NOMO-1 treated with DMSO at 0.1 percent for 48 hours (cell line): ENCODE results near the gene GET4.

ENCODE experiments used
- DNase-seq: peaks from one replicate; lab custom pipeline; 2025; ENCODE audit not compliant: unreplicated experiment; lab: John Stamatoyannopoulos, UW

The GET4 gene

DNA sequence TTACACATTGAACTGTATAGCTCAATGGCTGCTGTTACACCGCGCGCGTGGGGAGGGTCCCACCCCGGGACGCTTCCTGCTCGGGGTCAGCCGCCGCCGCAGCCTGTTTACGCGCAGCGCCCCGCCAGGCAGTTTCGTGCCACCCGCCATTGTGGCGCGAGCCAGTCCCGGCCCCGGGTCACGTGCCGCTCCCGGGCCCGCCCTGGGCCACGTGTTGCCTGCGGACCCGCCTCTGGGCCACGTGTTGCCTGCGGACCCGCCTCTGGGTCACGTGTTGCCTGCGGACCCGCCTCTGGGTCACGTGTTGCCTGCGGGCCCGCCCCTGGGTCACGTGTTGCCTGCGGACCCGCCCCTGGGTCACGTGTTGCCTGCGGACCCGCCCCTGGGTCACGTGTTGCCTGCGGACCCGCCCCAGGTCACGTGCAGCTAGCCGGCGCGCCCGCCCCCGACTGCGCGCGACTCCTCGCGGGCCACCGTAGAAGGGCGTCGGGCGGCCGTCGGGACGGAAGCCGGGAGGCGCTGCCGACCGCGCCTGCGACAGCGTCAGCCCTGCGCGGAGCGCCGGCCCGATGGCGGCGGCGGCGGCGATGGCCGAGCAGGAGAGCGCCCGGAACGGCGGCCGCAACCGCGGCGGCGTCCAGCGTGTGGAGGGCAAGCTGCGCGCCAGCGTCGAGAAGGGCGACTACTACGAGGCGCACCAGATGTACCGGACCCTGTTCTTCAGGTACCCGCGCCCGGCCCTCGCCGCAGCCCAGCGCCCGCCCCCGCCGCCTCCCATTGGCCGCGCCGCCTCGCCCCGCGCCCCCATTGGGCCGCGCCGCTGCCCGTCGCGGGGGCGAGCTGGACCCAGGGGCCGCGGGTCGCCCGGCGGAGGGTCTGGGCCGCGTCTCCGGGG is at the start of gene GET4:
TSS of gene GET4 (plus strand) at position 478 of the 895 bp plus-strand sequence. CDS start at position 570, 92 bp downstream.
- DNase-seq, result peak; percentile 91

GRCh38 chr7:828793-829561 is 47.4 kb upstream of the GET4 start:
- DNase-seq, result no peak

GRCh38 chr7:830069-830468 is 46.3 kb upstream of the GET4 start:
- DNase-seq, result no peak

- DNase-seq, result peak; percentile 75
These were observed 44.7 kb upstream of the GET4 start for GRCh38 chr7:831596-832166.

GRCh38 chr7:832167-832967 is 44.0 kb upstream of the GET4 start, which contains the start of gene SUN1:
TSS of gene SUN1 (plus strand) at chr7:832476. CDS start at chr7:832525, 49 bp downstream.
- DNase-seq, result no peak

DNA sequence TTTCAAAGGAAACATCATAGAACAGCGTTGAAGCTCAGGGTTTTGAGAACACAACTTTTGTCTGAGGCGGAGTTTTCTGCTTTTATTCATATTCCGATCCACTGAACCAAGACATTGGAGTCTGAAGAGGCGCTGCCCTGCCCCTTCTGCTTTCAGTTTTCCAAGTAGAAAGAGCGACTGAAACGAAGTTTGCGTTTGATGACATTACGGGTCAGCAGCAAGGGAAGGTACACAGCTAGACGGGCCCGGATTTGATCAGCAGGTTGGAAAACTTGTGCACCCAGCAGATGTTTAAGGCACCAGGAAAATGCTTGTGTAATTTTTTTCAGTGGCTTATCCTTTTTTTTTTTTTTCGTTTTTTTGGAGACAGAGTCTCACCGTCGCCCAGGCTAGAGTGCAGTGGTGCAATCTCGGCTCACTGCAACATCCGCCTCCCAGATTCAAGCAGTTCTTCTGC is 43.4 kb upstream of the GET4 start:
- DNase-seq, result no peak

- DNase-seq, result no peak
These were observed 42.6 kb upstream of the GET4 start for GRCh38 chr7:833601-834258.

DNA sequence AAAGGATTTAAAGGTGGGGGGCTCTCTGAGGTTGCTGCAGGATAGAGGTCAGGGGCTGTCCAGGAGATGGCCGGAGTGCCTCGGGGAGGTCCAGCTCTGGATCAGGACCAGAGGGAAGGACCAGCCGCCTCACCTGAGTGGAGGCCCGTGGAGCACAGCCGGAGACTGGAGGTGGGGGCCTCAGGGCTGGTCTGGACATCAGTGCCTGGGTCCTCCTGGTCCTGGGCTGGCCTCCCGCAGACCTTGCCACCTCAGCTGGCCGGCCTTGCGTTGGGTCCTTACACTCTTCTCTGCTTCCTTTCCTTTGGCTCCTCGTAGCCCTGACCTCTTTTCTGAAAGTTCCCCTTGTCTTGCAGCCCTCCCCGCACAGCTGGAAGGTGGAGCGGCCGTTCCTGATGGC is 42.1 kb upstream of the GET4 start:
- DNase-seq, result no peak

DNA sequence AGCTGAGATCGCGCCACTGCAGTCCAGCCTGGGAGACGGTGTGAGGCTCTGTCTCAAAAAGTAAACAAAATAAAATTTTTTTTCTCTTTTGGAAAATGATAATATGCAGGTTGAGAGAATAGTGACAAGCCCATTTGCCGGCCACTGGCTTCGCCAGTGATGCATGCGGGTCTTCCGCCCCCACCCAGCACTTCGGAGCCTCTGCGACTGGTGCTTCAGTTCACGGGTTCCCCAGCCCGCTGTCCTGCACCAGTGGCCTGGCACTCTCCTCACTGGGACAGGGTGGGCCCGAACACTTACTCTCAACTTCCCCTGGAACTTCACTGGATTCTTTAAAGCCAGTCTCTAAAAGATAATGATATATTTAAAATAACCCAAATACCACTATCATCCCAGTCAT is 41.3 kb upstream of the GET4 start:
- DNase-seq, result no peak

GRCh38 chr7:835485-836401 is 40.6 kb upstream of the GET4 start:
- peak; percentile 80 for DNase-seq

- DNase-seq, result no peak
These were observed 39.9 kb upstream of the GET4 start for GRCh38 chr7:836429-836828.

DNA sequence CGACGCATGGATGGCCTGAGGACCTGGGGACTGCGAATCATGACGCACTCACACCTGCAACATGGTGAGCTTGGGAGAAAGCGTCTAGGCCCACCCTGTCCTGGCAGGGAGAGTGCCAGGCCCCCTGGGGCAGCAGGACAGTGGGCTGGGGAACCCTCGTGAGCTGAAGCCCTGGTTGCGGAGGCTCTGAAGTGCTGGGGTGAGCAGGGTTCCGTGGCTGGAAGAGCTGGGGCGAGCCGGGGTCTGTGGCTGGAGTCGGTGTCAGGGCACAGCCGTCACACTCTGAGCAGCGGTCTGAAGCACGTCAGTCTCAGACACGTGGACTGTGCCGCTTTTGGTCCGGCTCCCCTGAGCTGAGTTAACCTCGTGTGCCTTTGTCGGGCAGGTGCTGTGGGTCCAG is 39.4 kb upstream of the GET4 start:
- DNase-seq, result no peak

DNA sequence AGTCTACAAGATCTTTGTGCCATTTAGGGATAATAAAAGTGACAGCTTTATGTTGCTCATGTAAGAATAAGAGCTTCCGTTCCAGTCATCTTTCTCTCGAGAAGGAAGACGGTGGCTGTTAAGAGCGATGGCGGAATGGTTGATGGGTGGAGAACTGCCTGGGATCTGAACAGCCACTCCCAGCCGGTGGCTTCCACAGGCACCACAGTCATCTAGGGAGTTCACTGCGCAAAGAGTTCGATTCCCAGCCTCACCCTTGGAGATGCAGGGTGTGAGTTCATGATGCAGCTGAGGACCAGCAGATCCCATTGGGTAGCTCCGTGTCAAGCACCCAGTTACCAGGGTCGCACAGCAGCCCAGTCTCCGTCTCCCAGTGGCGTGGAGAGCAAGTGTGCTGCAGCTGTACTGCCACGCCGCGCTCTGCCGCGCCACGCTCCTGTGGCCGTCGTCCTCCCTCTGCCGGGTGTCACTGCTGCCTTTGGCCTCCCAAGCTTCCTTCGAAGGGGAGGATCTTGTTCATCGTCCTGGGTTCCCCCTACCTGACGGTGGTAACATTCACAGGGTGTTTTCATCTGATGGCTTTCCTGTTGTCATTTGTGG is 36.3 kb upstream of the GET4 start:
- no peak for DNase-seq

DNA sequence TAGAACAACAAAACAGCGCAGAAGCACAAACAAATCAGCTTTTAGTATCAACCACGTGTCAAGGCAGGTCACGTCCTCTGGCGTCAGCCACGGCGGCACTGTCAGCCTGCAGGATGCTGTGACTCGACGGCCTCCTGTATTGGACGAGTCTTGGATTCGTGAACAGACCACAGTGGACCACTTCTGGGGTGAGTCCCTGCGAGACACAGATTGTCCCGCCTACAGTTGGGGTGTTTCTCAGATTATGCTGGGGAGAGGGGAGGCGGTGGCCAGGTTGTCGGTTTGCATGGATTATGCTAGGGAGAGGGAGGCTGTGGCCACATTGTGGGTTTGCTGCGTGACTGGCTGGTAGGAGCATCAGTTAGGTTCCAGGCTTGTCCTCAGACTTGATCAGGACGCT is 34.4 kb upstream of the GET4 start:
- DNase-seq, result no peak

- DNase-seq, result no peak
These were observed 33.8 kb upstream of the GET4 start for GRCh38 chr7:842431-843031.

DNA sequence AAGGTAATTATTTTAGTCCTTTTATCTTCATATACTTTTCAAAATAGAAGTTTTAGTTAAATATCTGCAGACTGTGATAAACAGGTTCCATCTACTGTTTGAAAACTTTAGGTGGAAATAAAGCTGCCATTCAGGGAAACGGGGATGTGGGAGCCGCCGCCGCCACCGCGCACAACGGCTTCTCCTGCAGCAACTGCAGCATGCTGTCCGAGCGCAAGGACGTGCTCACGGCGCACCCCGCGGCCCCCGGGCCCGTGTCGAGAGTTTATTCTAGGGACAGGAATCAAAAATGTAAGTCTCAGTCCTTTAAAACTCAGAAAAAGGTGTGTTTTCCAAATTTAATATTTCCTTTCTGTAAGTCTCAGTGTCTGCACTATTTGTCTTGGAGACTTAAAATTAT is 33.1 kb upstream of the GET4 start:
- no peak for DNase-seq

- no peak for DNase-seq
These were observed 32.3 kb upstream of the GET4 start for GRCh38 chr7:844043-844442.

- no peak for DNase-seq
These were observed 31.8 kb upstream of the GET4 start for GRCh38 chr7:844514-844913.
